Measurements from ENCODE around the gene RAB33A. TPM values are rescaled to one million over a fixed set of nuclear protein-coding genes. Genes with fewer than 3 reads are reported as not detected.

The RAB33A gene
- total and polyA plus RNA-seq, 2 of the 4 experiments (the other 2 are of a cell fraction), result 1.6 to 1.8 TPM

DNA sequence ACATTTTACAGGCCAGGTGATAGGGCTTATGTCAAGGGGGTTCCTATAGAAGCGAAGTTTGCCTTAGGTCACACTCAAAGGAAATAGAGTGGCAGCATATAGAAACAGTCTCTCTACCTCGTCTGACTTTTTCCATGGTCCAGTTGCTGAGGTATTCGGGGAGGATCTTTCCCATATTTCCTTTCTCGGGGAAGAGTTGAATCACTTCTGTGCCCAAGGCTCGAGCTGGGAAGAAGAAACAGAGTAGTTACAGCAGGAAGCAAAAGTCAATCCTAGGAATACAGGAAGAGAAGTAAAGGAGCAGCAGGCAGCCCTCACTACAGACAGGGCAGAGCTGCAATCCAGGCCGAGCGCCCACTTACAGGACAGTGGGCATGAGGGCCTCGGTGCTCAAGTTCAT is 34.8 kb upstream of the RAB33A start:
- in situ Hi-C loops (cut with MboI; ENCODE audit: low sequenced_read_pairs), result no loop called here
- ATAC-seq (ENCODE audit: low read depth), result no peak
- Histone ChIP-seq H4K5ac (ENCODE audit: low read depth, low read length) (no peak overlapping the region), H3K79me1 (ENCODE audit: low read depth in 1 of 2, low read length in 2 of 2) (no peaks in the 10 kb centered on the region), H3K9me3 (ENCODE audit: control insufficient read depth, insufficient read depth, low read length) (no peaks in the 10 kb centered on the region), H2BK15ac (ENCODE audit: low read depth, low read length) (no peak overlapping the region), H2AK5ac (ENCODE audit: low read depth, low read length) (no peak overlapping the region), H3K27me3 (ENCODE audit: control insufficient read depth, insufficient read depth, low read length) (peaks cover 1% of the 10 kb centered on the region), H2BK20ac (ENCODE audit: low read depth, low read length) (no peak overlapping the region), H3K27ac (ENCODE audit: insufficient read depth, low read length) (no peak overlapping the region), H3K4me3 (ENCODE audit: insufficient read depth, low read depth, low read length) (no peak overlapping the region), H3K4me2 (ENCODE audit: low read depth, low read length) (no peak overlapping the region), H3K9me1 (ENCODE audit: insufficient read depth, low read length) (no peaks in the 10 kb centered on the region), H3K18ac (ENCODE audit: low read depth, low read length) (no peak overlapping the region), H3K56ac (ENCODE audit: extremely low read depth, insufficient read depth, low read length) (no peak overlapping the region), H3K14ac (replicated peaks; ENCODE audit: low read depth, low read length) (no peak overlapping the region), H4K8ac (ENCODE audit: low read depth in 2 of 2, low read length in 2 of 2) (no peak overlapping the region), H2AK9ac (replicated peaks; ENCODE audit: low read depth, low read length, poor library complexity) (no peak overlapping the region), H3K4me1 (ENCODE audit: control insufficient read depth, insufficient read depth, low read length) (no peaks in the 10 kb centered on the region), H3K36me3 (ENCODE audit: control insufficient read depth, insufficient read depth, low read length) (peaks cover 19% of the 10 kb centered on the region), H3K9ac (ENCODE audit: low read depth, low read length) (no peak overlapping the region), H2BK5ac (ENCODE audit: low read depth, low read length, poor library complexity, severe bottlenecking) (no peak overlapping the region), H2AFZ (replicated peaks; ENCODE audit: low read length, poor library complexity) (no peak overlapping the region), H3K4ac (ENCODE audit: low read depth, low read length) (no peak overlapping the region), H2BK120ac (ENCODE audit: low read depth, low read length) (no peak overlapping the region), H4K91ac (ENCODE audit: insufficient read depth, low read depth, low read length) (no peak overlapping the region), H4K20me1 (ENCODE audit: insufficient read depth, low read length) (no peaks in the 10 kb centered on the region), H3K23ac (ENCODE audit: low read depth, low read length) (no peak overlapping the region)
- no peak for TF ChIP-seq MAFK (IDR thresholded peaks at IDR 0.05; ENCODE audit: low read depth, low read length)
- no peak for TF ChIP-seq NFE2L2 (IDR thresholded peaks at IDR 0.05; ENCODE audit: low read depth, low read length)
- TF ChIP-seq, protein P1, sequence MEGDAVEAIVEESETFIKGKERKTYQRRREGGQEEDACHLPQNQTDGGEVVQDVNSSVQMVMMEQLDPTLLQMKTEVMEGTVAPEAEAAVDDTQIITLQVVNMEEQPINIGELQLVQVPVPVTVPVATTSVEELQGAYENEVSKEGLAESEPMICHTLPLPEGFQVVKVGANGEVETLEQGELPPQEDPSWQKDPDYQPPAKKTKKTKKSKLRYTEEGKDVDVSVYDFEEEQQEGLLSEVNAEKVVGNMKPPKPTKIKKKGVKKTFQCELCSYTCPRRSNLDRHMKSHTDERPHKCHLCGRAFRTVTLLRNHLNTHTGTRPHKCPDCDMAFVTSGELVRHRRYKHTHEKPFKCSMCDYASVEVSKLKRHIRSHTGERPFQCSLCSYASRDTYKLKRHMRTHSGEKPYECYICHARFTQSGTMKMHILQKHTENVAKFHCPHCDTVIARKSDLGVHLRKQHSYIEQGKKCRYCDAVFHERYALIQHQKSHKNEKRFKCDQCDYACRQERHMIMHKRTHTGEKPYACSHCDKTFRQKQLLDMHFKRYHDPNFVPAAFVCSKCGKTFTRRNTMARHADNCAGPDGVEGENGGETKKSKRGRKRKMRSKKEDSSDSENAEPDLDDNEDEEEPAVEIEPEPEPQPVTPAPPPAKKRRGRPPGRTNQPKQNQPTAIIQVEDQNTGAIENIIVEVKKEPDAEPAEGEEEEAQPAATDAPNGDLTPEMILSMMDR (conservative IDR thresholded peaks at IDR 0.05; ENCODE audit: low read depth, low read length), result no peak
- no peak for TF ChIP-seq CHD1 (IDR thresholded peaks at IDR 0.05; ENCODE audit: low read depth, low read length)
- TF ChIP-seq CEBPB (IDR thresholded peaks at IDR 0.05; ENCODE audit: low read depth, low read length), result no peak
- no peak for TF ChIP-seq MAZ (IDR thresholded peaks at IDR 0.05; ENCODE audit: borderline replicate concordance, low read depth, low read length)
- no peak for TF ChIP-seq RCOR1 (IDR thresholded peaks at IDR 0.05; ENCODE audit: insufficient replicate concordance, low read length)
- no peak for TF ChIP-seq POLR2A (IDR thresholded peaks at IDR 0.05; ENCODE audit: low read depth, low read length)
- no peak for TF ChIP-seq RAD21 (IDR thresholded peaks at IDR 0.05; ENCODE audit: low read length)
- no peak for TF ChIP-seq FOS (IDR thresholded peaks at IDR 0.05; ENCODE audit: low read depth, low read length)
- no peak for TF ChIP-seq RFX5 (IDR thresholded peaks at IDR 0.05; ENCODE audit: low read depth, low read length)
- no peak for TF ChIP-seq MXI1 (IDR thresholded peaks at IDR 0.05; ENCODE audit: borderline replicate concordance, low read depth, low read length)
- TF ChIP-seq BHLHE40 (IDR thresholded peaks at IDR 0.05; ENCODE audit: low read depth, low read length), result no peak
- TF ChIP-seq, protein P2, sequence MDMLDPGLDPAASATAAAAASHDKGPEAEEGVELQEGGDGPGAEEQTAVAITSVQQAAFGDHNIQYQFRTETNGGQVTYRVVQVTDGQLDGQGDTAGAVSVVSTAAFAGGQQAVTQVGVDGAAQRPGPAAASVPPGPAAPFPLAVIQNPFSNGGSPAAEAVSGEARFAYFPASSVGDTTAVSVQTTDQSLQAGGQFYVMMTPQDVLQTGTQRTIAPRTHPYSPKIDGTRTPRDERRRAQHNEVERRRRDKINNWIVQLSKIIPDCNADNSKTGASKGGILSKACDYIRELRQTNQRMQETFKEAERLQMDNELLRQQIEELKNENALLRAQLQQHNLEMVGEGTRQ (IDR thresholded peaks at IDR 0.05; ENCODE audit: low read depth, low read length), result no peak
- no peak for TF ChIP-seq SMC3 (IDR thresholded peaks at IDR 0.05; ENCODE audit: low read depth, low read length)
- TF ChIP-seq, protein P3, sequence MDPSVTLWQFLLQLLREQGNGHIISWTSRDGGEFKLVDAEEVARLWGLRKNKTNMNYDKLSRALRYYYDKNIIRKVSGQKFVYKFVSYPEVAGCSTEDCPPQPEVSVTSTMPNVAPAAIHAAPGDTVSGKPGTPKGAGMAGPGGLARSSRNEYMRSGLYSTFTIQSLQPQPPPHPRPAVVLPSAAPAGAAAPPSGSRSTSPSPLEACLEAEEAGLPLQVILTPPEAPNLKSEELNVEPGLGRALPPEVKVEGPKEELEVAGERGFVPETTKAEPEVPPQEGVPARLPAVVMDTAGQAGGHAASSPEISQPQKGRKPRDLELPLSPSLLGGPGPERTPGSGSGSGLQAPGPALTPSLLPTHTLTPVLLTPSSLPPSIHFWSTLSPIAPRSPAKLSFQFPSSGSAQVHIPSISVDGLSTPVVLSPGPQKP (IDR thresholded peaks at IDR 0.05; ENCODE audit: borderline replicate concordance, low read depth, low read length), result no peak
- no TSS peak for BruUV-seq (replicated peaks)
- no peak for DNase-seq
- ChIA-PET POLR2A (ENCODE audit: unreplicated experiment) (no interaction called here), CTCF (interaction anchor here (0.7 kb wide), 1 partner anchor 9 kb away, joined by 3 read pairs; no protein-coding TSS in a partner anchor)
- intact Hi-C loops (cut with micrococcal nuclease), result no loop called here
- dilution Hi-C loops (cut with HindIII; ENCODE audit: low sequenced_read_pairs, unreplicated experiment), result no loop called here
- WGBS, 2 experiments (ENCODE audit: extremely low coverage in 2 of 2, insufficient read length in 1 of 2), result 100% methylated on average over 1 of the region's 8 CpGs; no CpG with 5 or more reads in 1 of the 2 experiments

Measured in IMR-90 (cell line).